GM18519 (cell line): ENCODE data around the gene ALPI.

ENCODE experiments used
- ATAC-seq: cut with Tn5 transposase; IDR thresholded peaks from one replicate; pipeline ENCODE4 v1.9.1; 2021; ENCODE audit warnings: mild to moderate bottlenecking, moderate library complexity; ENCODE audit not compliant: unreplicated experiment, low FRiP score

ALPI gene

DNA sequence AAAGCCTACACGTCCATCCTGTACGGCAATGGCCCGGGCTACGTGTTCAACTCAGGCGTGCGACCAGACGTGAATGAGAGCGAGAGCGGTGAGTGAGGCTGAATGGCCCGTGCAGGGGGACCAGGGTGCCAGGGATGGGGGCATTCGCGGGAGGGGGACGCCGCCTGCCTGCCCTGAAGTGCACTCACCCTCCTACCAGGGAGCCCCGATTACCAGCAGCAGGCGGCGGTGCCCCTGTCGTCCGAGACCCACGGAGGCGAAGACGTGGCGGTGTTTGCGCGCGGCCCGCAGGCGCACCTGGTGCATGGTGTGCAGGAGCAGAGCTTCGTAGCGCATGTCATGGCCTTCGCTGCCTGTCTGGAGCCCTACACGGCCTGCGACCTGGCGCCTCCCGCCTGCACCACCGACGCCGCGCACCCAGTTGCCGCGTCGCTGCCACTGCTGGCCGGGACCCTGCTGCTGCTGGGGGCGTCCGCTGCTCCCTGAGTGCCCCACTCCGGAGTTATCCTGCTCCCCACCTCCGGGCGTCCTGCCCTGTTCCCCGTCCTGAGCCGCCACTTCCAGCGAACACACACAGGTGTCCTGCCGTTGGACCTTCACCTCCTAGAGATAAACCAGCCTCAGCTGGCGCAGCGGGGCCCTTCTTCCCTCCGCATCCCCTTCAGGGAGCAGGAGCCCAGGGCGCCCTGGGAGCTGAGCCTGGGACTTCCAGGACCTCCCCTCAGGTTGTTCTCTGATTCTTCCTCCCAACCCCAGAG is 2.9 kb downstream of the ALPI start:
- ATAC-seq = no peak

DNA sequence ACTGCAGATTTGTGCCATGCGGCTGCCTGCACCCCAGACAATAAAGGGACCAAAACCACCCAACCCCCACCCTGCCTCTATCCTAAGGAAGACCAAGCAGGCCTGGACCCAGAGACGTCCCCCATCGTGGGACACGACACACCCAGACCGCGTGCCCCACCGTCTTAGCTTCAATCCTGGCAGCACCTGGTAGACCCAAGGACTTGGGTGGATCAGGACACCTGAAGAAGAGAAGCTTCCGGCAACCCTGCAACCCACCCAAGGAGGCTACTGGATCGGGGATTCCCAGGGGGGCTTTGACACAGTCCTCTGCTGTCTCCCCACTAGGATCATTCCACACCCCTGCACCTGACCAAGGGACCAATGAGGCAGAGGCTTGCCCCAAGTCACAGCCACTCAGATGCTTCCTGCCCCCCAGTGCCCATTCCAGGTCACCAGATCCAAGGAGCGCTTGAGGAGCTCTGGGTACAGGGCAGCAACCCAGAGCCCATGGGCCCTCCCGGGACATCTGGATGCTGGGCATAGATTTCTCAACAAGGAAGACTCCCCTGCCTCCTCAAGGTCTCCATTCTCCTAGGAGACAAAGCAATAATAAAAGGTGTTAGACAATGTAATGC is 3.6 kb downstream of the ALPI start:
- ATAC-seq = no peak

DNA sequence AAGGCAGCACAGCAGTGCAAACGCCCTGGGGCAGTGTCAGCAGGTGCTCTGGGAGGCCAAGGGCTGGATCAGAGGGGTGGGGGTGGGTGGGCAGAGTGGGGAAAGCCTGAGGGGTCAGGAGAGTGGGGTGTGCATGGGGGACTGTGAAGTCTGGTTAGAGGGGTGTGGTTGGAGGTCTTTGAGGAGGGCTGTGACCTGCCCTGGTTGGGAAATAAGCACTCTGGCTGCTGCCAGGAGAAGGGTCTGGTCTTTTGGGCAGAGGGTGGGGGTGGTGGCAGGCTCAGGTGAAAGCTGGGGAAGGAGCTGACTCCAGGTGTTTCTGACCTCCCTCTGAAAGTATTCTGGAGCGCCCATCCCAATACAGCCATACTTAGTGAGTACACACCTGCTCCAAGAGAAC is 4.2 kb downstream of the ALPI start:
- no peak for ATAC-seq

DNA sequence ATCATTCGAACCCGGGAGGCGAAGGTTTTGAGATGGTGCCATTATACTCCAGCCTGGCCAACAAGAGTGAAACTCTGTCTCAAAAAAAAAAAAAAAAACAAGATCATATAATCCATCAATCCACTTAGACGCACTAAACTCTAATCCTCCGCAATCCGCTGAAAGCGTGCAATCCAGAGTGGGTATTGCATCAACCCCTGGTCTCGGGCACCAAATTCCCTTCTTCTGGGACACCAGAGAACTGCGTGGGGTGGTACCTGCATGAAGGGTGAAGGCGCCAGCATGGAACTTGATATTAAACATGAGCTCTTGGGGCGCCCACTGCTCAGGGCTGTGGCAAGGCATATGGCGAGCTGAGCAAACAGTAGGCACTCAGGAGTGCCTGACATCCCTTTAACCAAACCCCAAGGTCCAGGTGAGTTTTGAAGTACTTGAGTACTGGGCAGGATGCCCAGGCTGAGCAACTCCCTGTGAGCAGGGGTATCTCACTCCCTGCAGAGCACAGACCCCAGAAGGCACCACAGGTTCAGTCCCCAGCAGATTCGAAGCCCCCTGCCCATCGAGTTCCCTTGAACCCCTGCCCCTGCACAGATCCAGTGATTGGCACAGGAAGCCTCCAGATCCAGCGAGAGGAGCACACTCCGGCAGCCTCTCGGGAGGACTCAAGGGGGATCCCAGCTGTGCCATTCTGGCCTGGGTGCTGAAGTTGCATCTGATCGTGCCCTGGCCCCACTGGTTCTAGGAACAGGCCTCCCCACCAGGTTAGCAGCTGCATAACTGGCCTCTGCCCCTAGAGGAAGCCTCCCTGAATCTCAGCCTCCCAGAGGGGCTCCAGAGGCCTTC is 8.0 kb downstream of the ALPI start:
- no peak for ATAC-seq

DNA sequence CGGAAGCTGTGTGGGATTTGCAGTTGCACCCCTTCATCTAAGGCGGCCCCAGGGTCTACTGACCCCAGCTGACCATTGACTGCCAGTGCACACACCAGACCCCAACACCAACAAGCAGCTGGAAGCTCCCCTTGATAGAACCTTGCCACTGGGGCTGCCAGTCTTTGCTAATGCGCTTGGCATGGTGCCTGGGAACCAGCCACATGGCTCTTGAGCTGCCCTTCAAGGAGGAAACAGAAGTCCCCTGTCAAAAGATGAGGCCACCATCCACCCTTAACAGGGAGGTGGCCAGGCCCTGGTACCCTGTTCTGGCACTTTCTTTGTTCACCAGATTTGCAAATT is 8.6 kb downstream of the ALPI start:
- no peak for ATAC-seq

DNA sequence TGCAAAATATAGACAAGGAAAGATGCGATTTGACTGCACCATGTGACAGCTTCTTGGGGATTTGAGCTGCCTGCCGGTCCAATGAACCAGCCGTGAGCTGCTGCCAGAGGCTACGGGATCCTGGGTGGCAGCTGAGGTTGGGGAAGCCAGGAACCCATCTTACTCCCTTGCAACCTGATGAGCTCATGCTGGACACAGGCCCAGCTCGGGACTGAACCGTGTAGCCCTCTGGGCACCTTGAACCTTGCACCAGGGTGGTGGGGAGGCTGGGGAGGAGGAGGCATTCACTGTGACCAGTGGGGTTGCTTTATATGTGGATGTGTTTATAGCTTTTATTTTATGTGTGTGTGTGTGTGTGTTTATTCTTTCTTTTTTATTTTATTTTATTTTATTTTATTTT is 9.1 kb downstream of the ALPI start:
- ATAC-seq = no peak

DNA sequence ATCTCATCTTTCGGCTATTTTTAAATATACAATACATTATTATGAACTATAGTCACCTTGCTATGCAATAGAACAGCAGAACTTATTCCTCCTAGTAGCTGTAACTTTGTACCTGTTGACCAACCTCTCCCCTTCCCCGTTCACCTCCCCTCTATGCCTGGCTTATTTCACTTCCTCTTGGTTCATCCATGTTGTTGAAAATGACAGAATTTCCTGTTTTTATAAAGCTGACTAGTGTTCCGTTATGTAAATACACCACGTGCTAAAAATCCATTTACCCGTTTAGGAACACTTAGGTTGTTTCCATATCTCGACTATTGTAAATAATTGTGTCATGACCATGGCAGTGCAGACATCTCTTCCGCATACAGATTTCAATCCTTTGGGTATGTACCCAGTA is 10.3 kb downstream of the ALPI start:
- no peak for ATAC-seq

DNA sequence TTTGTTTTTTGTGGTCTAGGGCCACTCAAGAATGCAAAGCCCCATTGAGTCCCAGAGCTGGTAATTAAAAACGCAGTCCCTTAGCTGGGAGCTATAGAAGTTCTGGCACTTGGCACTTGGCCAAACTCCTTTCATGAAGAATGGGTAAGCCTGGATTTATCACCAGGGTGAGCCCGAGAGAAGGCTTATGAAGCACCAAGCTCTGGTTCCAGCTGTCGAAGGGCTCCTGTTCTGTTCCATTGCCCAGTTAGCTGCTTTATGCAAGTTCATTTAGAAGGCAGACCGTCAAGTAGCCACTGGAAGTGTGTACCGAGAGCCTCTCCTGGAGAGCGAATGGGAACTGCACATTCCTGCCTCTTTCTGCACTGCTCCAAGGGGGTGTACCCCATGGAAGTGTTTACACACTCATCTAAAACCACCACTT is 17.5 kb downstream of the ALPI start:
- no peak for ATAC-seq

DNA sequence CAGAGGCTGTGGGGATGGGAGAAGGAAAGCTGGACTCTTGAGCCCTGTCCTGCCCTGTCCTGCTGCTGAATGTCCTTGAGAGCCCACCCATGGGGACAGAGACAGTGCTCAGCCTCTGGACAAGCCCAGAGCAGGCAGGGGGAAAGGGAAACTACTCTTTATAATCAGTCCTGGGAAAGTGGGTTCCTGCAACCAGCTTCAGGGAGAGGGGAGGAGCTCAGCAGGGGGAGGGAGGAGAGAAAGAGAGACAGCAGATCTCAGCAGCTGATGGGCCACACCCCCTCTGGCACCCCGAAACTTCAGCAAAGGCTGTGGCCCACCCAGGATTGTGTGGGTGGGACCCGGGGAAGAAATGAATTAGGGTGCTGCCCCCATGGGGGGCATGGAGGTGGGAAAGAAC is 20.1 kb downstream of the ALPI start:
- ATAC-seq = no peak

DNA sequence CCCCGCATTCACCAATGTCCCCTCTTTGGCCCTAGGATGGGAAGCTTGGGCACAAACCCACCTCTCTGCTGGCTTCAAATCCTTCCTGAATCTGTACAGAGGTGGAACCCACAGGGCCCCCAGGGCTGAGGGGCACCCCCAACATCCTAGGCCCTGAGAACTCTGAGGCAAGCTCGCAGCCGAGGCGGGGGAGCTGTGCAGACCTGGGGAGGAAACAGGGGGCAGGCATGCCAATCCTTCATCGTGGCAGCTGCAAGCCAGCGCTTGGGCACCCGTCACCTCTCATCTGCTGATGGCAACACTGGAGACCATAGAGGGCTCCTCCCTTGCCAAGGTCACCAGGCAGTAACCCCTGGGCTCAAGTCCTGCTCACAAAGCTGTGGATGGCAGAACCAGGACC is 20.8 kb downstream of the ALPI start:
- ATAC-seq = no peak

DNA sequence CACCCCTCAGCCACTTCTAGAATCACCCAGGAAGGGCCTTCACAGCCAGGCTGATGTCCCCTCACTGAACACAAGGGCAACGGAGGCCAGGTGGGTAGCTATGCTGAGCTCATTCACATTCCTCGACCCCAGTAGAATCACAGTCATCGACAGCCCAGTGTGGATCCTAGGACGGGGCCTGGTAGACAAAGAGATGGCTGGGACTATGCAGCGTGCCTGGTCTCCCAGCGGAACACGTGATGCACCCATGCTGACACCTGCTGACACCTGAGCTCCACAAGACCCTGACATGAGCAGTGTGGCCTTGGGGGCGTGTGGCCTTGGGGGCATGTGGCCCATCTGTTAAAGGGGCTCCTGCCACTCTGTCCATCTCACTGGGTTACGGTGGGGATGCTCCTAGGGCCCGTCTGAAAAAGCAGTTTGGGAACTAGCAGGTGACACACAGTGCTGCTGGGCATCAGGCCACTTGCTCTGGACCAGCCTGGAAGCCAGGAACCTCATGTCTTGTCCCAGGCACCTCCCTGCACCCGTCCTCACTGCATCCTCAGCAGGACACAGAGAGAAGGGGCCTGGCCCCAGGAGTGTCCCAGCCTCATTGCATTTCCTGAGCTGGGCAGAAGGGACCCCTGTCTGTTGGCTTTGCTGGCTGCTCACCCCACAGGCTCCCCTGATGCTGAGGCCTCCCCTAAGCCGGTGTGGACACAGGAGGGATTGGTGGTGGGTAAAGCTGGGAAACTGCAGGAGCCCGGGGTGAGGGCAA is 22.0 kb downstream of the ALPI start:
- ATAC-seq = no peak

DNA sequence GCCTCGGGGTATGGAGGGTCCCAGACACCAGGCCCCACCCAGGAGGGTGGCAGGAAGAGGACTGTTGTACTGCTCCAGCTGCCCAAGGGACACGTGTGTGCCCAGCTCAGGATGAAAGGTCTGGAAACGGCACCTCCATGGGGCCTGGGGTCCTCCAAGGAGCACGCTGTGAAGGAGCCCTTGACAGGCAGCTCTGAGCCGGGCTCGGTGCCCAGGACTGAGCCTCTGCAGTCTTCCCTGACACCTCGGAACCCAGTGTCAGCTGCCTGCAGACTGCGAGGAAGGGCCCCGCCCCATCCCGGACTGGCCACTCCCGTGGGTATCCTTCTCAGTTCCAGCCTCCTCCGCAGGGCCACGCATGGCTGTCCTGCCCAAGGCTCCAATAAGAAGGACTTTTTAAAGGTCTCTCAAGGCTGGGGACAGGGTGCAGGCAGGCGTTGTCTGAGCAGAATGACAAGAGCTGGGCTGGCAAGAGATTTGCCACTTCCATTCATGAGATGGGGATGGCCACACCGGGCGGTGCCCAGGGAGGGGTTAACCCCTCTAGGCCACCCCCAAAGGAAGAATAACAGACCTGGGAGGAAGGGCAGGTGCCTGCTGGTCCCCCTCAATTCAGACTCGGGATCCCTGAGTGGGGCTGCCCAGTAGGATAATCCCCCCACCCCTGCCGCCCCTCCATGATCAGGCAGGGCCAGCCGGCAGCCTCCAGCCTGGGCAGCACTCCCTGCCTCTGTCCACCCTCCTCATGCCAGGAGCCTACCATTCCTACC is 22.8 kb downstream of the ALPI start:
- no peak for ATAC-seq

DNA sequence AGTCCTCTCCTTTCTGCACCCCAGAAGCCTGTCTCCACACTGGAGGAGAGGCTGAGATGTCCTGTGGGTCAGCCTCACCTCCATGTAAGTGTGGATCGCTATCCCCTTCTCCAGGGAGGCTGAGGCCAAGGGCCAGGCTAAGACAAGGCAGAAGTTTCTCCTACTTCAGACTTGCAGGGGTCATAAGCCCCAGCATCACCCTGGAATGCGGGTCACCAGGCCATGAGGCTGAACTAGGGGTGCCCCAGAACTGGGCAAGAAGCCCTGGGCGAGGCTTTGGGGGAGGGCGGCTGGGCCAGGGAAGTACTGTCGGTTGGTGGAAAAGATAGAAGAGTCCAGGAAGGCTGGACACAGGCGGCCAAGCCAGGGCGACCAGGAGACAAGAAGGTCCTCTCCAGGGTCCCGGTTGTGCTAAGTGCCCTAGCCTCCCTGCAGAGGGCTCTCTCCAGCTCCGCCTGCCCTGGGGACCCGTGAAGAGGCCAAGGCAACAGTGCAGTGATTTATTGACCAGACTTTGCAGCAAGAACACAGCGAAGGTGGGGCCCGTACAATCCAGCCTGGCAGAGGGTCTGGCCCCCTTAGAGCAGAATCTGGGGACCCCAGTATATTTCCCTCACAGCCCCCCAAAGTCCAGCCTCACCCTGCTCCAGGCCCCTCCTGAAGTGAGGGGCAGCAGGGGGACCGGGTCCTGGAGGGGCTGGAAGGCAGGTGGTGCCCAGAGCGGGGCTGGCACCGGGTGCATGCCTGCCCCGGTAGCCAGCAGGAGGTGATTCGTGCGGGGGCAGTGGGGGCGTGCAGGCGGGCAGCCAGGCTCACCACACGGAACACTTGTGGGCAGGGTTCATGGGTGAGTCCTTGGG is 23.6 kb downstream of the ALPI start:
- no peak for ATAC-seq

DNA sequence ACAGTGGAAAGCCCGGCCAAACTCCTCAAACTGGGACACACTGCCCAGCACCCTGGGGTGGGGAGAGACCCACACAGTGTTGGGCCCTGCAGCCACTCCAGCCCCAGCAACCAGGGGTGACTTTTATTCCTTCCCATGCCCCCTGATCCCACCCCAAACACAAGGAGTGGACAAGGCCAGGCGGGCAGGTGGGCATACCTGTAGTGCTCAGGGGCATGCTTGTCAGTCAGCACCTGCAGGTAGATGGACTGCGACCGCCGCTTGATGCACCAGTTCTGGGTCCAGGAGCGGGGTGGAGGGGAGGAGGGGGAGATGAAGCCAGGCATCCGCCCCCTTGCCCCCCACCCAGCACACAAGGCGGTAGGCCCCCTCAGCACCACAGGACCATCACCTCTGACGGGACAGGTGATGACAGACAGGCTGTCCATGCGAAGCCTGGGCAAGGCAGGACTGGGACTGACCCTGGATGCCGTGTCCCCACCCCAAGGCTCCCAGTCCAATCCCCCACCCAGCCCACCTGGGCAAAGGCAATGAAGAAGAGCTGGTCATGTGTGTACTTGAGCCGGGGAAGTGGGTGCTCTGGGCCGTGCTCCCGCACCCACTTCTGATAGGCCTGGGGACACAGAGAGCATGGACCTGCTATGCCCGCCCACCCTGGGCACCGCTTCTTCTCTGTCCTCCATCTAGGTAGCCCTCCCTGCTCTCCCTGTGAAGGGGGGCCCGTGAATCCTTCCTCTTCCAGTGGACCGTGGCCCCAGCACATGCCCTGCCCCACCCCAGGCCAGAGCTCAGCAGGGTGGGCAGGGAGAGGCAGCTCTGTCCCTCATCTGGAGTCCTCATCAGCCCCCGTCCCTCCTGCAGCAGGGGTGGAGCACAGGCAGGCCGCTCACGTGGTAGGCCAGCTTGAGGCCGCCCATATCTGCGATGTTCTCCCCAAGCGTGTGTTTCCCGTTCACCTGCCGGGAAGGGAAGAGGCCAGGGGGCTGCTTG is 24.5 kb downstream of the ALPI start:
- ATAC-seq = no peak

DNA sequence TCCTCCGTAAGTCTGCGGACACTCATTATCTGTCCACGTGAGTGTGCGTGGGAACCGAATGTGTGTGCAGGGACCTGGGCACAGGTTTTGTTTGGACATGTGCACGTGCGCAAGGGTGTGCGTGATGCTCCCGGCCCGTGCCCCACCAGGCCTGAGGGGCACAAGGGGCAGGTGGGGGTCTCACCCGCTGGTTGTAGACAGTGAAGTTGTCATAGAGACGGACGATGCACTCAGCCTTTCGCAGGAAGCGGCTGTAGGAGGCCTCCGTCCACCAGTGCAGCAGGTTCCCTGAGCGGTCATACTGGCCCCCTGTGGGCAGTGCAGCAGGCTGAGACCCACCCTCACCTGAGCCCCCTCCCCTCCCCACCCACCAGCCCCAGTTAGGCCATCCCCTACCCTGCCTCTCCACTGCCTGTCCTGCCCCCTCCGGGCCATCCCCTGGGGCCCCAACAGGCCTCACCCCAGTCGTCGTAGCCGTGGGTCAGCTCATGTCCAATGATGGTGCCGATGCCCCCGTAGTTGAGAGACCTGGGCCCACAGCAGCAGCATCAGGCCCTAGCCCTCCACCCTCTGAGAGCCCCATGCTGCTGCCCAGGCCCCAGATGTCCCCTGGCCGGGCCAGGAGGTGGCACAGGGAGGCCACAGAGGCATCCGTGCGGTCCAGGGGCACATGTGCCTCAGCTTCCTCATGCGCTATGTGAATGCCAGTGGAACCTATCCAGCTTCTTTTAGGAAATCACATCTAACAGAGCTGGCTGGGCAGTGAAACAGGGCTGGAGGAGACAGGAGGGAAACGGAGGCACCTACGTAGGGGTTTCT is 25.6 kb downstream of the ALPI start:
- no peak for ATAC-seq

DNA sequence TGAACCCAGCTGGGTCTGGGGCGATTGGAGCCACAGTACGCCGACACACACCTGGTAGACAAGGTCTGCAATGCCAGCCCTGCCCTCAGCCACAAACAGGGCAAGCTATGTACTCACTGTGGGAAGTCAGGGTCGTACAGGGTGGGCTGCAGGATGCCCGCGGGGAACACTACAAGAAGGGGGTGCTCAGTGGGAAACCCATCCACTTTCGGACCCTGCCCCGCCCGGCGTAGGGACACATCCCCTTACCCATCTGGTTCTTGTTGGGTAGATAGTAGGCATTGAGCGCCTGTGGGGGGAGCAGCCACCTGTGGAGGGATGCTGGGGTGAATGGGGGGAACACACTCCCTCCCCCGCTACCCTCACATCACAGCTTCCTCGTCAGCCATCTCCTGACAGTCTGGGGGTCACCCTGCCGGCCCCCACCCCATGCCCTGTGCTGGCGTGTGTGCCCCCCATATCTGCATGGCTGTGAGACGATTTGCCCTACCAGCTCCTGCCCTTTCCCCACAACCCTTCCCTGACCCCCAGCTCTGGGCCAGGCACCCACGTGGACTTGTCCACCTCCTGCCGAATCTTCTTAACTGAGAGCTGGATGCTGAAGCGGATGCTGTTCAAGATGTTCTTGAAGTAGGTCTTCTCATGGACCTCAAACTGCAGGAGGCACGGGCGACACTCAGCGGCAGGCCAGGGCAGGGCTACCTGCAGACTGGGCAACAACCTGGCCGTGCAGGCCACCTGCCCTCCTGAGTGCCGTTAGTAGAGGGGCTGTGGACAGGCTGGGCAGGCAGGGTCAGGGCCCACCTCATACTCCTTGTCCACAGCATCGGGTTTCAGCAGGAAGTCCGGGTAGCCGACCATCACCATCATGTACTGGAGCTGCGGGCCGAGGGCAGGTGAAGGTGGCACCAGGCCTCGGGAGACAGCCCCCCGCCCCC is 26.6 kb downstream of the ALPI start:
- no peak for ATAC-seq
